Upper lobe of left lung (tissue), 4 donors: Measurements from ENCODE around the gene MYO9A.

Source experiments
- EP300 ChIP-seq, 4 donors: sonication (generic); formaldehyde crosslinking; IDR thresholded peaks; one replicate each; pipeline ENCODE4 v1.5.1; 2017; ENCODE audit warnings: antibody characterized with exemption in 4 of 4, control low read depth in 2 of 4
- POLR2A ChIP-seq, 4 donors: fragments of 450-650 bp; IDR thresholded peaks; one replicate each; pipeline ENCODE4 v1.5.1; 2016 to 2017; ENCODE audit warnings: antibody characterized with exemption in 4 of 4, mild to moderate bottlenecking in 2 of 4
- TF ChIP-seq, protein P1 (sequence below), 6 experiments: fragments of 450-650 bp in 4 of 6; fragments of 200-600 bp in 2 of 6; sonication (generic) in 2 of 6; IDR thresholded peaks; one replicate each; pipeline ENCODE4 v1.5.1; 2016 to 2019; ENCODE audit warnings: antibody characterized with exemption in 6 of 6

DNA sequence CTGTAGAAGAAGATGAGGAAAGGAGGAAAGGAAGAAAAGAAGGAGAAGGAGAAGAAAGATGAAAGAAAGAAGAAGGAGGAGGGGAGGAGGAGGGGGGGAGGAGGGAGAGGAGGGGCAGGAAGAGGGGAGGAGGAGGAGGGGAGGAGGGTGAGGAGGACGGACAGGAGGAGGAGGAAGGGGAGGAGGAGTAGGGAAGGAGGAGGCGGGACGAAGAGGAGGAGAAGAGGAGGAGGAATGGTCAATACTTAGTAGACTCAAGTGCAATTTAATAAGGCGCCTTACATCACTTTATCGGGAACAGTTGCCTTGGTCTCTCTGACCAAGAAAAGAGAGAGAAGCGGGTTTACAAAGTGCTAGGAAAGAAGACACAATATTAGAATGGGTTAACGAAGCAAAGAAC is 331.3 kb downstream of the MYO9A start:
- TF ChIP-seq, protein P1, sequence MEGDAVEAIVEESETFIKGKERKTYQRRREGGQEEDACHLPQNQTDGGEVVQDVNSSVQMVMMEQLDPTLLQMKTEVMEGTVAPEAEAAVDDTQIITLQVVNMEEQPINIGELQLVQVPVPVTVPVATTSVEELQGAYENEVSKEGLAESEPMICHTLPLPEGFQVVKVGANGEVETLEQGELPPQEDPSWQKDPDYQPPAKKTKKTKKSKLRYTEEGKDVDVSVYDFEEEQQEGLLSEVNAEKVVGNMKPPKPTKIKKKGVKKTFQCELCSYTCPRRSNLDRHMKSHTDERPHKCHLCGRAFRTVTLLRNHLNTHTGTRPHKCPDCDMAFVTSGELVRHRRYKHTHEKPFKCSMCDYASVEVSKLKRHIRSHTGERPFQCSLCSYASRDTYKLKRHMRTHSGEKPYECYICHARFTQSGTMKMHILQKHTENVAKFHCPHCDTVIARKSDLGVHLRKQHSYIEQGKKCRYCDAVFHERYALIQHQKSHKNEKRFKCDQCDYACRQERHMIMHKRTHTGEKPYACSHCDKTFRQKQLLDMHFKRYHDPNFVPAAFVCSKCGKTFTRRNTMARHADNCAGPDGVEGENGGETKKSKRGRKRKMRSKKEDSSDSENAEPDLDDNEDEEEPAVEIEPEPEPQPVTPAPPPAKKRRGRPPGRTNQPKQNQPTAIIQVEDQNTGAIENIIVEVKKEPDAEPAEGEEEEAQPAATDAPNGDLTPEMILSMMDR (IDR thresholded peaks at IDR 0.05) = no peak
- TF ChIP-seq POLR2A (IDR thresholded peaks at IDR 0.05) = no peak
- TF ChIP-seq EP300 (IDR thresholded peaks at IDR 0.05) = no peak
